NCI-H1436 (cell line): Measurements from ENCODE around the gene MSH4.
"Not testable (repeated sequence)": the region's sequence is repeated elsewhere in the genome, so short reads cannot be mapped to it uniquely, and the experiment has no call there.

Experiments
- DNase-seq: peaks from one replicate; lab custom pipeline; 2025; lab: John Stamatoyannopoulos, UW

The MSH4 gene

GRCh38 chr1:75943037-75943436, 146.4 kb downstream of the MSH4 start:
- DNase-seq, result not testable (repeated sequence)

DNA sequence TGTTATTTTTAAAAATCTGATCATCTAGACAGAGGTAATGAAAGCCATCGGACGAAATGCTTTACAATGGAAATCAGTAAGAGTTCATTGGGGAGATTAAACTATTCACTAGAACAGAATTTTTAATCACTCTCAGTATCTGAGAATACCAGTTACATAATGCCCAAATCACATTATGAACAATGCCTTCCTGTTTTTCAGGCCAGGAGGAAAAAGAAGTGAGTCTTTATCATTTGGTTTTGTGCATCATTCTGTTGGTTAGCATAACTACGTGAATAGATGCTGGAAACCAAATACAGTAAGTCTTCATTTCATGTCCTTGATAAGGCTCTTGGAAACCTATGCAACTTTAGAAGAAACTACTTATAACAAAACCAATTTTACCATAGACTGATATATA, 153.5 kb downstream of the MSH4 start:
- DNase-seq, result no peak

- no peak for DNase-seq
Observed at GRCh38 chr1:75952016-75952415, 155.3 kb downstream of the MSH4 start.

DNA sequence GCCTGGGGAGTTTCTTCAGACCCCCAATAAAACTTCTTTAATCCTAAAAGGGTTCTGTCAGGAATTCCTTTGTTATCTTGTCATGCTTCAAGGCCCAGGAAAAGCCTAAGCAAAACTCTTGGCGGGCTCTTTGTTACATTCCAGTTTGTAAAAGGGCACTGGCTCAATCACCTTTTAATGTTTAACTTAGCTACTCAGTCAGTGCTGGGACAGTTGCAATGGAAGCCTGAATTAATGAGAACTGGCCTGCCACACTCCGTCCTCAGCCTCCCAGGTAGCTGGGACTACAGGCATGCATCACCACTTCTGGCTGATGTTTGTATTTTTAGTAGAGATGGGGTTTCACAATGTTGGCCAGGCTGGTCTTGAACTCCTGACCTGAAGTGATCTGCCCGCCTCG, 156.8 kb downstream of the MSH4 start:
- no peak for DNase-seq

DNA sequence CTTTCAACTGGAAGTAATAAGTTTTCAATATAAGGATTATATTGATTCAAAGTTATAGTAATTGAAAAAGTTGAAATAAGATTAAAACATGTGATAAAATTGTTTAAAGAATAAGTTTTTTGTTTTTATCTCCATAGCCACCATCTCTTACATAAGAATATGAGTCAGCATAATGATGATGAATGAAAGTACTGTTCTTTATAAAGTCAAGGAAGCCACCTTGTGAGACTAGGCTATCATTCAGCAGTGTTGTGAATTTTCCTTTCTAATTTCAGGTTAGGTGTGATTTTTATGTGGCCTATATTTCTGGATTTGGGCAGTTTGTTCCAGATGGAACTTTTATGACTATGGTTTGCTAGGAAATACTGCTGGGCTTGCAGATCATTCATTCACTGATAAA, 157.9 kb downstream of the MSH4 start:
- no peak for DNase-seq
